NOMO-1 treated with DMSO at 0.1 percent for 48 hours (cell line): Measurements from ENCODE around the gene HMG20B.
"Not testable (repeated sequence)": the region's sequence is repeated elsewhere in the genome, so short reads cannot be mapped to it uniquely, and the experiment has no call there.

Experiments
- DNase-seq: peaks from one replicate; lab custom pipeline; 2025; ENCODE audit not compliant: unreplicated experiment; lab: John Stamatoyannopoulos, UW

HMG20B gene

DNA sequence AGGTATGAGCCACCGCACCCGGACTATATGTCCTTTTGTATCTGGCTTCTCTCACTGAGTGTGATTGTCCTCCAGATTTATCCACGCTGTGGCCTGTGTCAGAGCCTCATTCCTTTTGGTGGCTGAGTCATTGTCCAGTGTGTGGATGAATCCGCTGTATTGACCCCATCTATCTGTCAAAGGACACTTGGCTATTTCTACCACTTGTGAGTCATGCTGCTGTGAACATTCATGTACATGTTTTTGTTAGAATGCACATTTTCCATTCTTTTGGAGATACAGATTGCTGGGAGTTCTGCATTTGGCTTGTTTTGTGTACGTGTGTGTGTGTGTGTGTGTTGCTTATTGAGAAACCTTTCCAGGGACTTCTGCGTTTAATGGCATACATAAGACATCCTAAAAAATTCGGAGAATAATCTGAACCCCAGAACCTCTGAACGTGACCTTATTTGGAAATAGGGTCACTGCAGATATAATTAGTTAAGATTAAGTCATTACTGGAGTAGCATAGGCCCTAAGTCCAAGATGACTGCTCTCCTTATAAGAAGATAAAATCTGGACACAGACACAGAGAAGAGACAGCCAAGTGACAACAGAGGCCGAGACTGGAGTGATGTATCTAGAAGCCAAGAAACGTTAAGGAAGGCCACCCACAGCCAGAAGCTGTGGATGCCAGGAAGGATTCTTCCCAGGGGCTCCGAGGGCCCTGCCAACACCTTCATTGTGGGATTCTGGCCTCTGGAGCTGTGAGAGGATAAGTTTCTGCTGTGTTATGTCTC lies 7.6 kb downstream of the HMG20B start:
- no peak for DNase-seq

DNA sequence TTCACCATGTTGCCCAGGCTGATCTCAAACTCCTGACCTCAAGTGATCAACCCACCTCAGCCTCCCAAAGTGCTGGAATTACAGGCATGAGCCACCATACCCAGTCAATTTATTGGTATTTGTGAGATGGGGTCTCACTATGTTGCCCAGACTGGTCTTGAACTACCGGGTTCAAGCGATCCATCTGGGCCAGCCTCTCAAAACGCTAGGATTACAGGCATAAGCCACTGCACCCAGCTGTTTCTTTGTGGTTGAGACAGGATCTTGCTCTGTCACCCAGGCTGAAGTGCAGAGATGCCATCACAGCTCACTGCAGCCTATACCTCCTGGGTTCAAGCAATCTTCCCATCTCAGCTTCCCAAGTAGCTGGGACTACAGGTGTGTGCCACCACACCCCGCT lies 9.0 kb downstream of the HMG20B start:
- not testable (repeated sequence) for DNase-seq

DNA sequence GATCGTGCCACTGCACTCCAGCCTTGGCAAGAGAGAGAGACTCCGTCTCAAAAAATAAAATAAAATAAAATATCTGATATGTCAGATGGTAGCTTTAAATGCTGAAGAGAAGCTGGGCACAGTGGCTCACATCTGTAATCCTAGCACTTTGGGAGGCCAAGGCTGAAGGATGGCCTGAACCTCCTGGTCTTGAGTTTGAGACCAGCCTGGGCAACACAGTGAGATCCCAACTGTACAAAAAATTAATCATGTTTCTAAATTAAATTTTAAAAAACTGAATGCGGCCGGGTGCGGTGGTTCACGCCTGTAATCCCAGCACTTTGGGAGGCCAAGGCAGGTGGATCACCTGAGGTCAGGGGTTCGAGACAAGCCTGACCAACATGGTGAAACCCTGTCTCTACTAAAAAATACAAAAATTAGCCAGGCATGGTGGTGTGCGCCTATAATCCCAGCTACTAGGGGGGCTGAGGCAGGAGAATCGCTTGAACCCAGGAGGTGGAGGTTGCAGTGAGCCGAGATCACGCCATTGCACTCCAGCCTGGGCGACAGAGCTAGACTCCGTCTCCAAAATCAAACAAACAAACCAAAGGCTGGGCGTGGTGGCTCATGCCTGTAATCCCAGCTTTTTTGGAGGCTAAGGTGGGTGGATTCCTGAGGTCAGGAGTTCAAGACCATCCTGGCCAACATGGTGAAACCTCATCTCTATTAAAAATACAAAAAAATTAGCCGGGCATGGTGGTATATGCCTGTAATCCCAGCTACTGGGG lies 11.5 kb downstream of the HMG20B start:
- not testable (repeated sequence) for DNase-seq

DNA sequence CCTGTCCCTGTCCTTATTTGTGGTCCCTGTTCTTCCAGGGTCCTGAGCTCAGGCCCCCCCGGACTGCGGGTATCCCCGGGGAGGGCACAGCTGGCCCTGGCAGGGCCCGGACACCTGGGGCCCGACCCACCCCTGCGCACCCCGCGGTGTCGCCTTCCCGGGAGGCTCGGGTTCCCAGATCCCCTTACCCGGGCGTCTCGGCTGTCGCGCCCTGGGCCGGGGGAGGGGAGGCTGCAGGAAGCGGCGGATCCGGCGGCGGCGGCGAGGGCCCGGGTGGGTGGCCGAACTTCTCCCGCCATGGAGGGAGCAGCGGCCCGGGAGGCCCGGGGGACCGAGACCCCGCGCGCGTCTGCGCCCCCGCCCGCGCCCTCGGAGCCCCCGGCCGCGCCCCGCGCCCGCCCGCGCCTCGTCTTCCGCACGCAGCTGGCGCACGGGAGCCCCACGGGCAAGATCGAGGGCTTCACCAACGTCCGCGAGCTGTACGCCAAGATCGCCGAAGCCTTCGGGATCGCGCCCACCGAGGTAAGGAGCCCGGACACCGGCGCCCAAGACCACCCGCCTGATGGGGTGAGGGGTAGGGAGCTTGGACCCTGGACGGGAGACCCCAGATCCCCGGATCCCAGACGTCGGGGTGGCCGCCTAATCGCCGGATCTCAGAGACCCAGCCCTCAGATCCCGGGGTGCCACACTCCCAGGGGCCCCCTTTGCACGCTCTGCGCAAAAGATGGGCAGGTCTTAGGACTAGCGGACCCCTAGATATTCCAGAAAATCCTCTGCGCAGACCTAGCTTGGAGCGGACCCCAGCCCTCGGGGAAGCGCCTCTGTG lies 12.8 kb downstream of the HMG20B start, which contains the start of gene GIPC3:
Gene GIPC3, plus strand, starts transcription at position 178 of the 826 bp plus-strand sequence. Its CDS starts 120 bp downstream, at position 298.
- DNase-seq, result no peak

DNA sequence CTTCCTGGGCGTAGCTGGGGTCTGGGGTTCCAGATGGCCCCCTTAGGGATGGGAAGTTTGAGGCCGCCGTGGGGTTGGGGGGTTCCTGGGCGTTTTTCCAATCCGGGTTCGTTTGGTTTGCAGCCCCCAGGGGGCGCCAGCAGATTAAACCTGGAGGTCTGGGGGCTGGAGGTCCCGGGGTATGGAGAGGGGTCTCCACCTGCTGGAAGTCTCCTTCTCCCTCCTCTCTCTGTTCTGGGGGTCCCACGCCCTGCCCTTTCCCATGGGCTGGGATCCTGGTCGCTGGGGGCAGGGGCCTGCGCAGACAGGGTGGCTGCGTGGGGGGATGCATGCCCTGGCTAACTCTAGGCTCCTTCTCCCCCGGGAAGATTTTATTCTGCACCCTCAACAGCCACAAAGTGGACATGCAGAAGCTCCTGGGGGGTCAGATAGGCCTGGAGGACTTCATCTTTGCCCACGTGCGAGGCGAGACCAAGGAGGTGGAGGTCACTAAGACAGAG lies 13.4 kb downstream of the HMG20B start:
- no peak for DNase-seq

DNA sequence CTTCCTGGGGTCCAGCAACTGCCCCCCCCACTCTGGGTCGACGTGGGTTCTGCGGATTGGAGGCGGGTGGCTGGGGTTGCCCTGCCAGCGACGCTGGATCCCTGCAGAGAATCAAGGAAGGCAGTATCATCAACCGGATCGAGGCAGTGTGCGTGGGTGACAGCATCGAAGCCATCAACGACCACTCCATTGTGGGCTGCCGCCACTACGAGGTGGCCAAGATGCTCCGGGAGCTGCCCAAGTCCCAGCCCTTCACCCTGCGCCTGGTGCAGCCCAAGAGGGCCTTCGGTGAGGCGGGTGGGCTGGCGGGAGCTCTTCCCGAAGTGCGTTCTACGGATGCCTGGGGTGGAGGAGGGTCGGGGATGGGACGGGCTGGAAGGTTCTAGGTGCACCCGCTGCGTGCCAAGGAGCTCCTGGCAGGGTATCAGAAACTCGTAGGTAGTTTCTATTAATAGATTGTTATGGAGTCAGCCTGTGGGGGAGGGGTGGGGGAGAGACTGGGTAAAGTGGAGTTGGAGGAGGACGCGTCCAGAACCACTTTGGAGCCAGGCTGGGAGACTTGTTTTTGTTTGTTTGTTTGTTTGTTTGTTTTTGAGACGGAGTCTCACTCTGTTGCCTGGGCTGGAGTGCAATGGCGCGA lies 14.1 kb downstream of the HMG20B start:
- DNase-seq, result no peak

DNA sequence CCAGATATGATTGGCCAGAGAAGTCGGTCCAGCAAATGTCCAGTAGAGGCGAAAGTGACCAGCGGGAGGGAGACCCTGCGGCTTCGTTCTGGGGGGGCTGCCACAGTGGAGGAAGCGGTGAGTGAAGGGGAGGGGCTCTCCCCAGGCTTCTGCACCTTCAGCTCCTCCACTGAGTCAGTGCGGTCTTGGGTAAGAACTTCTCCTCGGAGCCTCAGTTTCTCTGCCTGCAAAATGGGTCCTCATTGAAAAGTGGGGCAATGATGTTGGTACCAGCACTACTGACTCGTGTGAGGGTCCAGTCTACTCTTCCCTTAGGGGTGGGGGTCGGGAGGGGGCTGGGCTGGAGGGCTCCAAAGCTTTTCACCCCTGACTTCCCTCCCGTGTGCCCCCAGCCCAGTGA lies 16.7 kb downstream of the HMG20B start:
- DNase-seq, result no peak

DNA sequence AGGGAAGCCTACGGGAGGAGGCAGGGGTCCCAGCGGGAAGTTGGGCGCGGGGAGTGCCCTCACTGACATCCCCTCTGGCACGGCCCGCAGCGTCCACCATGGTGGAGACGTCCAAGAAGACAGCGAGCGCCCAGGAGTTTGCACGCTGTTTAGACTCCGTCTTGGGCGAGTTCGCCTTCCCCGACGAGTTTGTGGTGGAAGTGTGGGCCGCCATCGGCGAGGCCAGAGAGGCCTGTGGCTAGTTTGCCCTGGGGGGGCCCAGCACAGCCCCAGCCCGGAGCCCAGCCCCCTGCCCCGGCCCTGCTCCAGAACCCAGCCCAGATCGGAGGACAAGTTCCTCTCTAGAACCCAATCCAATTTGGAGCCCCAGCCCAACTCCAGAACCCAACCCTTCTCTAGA lies 17.2 kb downstream of the HMG20B start:
- DNase-seq, result no peak

DNA sequence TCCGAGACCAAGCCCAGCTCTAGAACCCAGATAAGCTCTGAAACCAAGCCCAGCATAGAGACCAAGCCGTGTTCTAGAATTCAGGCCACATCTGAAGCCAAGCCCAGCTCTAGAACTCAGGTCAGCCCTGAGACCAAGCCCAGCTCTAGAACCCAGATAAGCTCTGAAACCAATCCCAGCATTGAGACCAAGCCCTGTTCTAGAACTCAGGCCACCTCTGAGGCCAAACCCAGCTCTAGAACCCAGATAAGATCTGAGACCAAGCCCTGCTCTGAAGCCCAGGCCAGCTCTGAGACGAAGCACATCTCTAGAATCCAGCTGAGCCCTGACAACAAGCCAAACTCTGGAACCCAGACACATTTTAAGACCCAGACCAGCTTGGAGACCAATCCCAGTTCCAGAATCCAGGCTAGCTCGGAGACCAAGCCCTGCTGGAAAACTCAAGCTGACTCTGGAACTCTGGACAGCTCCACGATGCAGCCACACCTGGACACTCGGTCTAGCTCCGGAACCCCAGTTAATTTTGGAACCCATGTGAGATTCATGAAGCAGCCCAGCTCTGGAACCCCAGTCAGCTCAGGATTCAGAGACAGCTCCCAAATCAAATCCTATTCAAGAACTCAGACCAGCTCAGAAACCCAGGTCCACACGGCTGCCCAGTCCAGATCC lies 18.4 kb downstream of the HMG20B start:
- no peak for DNase-seq

DNA sequence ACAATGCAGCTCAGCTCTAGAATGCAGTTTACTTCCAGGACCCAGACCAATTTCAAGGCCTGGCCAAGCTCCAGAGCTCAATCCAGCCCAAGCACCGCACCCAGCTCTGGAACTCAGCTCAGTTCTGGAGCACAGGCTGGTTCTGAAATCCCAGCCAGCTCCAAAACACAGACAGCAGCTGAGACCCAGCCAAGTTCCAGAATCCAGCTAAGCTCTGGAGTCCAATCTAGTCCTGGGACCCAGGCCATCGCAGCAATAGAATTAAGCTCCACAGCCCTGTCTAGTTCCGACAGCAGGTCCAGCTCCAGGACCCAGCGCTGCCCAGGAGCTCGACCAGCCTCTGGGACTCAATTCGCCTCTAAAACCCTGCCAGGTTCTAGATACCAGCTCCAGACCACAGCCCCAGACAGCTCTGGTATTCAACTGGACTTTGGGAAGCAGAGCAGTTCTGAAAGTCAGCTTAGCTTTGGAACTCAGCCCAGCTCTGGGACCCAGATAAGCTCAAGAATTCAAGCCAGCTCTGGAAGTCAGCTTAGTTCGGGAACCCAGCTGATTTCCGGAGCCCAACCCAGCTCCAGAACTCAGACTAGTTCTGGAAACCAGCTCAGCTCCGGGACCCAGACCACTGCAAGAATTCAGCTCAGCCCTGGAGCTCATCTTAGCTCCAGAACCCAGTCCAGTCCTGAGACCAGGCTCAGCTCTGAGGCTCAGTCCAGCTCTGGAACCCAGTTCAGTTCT lies 19.3 kb downstream of the HMG20B start:
- no peak for DNase-seq

DNA sequence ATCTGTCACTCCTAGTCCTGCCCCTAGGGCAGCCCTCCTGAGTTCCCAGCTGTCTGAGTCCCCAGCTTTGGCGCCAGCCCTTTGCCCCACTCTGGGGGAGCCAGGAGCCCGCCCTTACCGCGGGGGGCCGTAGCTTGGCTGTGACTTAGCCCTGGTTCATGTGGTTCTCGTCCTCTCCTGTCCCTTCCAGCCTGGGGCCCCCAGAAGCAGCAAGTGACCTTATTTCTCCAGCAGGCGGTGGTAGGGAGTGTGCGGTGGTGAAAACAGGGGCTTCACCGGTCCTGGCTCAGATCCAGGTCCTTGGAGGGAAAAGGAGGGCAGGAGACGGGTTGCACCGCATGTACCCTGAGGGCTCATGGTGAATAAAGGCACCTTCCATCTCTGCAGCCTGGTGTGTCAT lies 20.4 kb downstream of the HMG20B start:
- no peak for DNase-seq

DNA sequence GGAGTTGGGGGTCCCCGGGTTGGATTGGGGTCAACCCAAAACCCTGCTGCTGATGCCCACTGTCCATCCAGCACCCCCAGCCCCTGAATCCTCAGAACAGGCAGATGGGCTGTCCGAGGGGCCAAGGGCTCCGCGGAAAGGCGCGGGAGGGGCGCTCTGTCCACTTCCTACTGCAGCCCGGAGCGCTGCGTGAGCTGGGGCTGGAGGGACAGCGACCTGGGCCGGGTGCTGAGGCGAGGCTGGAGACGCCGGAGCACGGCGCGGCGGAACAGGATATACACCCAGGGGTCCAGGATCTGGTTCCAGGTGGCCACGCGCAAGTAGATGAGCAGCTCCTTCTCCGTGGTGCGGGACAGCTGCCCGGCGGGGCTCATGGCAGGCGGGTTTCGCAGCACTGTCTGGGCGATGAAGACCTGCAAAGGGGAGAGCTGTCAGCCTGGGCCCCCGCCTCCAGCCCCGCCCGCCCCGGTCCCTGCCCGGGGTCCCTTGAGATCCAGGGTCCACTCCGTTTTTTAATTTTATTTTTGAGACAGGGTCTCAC lies 22.8 kb downstream of the HMG20B start:
- no peak for DNase-seq

DNA sequence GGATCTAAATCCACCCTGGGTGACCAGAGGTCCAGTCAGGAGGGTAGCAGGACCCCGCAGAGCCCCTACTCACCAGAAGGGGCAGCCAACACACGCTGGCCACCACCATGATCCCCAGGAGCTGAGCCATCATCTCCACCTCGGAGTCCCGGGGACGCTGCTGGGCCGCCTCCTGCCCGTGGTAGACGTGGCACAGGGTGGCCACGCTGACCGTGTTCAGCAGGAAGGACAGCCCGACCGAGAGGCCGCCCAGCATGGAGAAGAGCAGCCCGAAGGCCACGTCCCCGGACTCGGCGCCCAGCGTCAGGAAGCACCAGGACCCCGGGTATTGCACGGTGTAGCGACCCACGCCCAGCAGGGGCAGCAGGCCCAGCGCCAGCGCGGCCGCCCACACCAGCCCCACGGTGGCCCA lies 27.0 kb downstream of the HMG20B start:
- no peak for DNase-seq

DNA sequence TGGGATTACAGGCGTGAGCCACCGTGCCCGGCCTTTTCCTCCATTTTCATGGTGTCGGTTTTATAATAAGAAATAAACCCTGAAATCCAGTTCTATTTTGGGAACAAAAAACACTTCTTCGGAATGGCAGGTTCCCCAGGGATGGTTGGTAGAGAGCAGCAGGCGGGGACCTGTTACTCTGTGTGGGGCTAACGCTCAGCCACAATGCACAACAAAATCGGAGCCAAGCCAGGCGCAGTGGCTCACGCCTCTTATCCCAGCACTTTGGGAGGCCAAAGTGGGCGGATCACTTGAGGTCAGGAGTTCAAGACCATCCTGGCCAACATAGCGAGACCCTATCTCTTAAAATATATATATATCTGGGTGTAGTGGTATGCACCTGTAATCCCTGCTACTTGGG lies 28.3 kb downstream of the HMG20B start:
- no peak for DNase-seq

DNA sequence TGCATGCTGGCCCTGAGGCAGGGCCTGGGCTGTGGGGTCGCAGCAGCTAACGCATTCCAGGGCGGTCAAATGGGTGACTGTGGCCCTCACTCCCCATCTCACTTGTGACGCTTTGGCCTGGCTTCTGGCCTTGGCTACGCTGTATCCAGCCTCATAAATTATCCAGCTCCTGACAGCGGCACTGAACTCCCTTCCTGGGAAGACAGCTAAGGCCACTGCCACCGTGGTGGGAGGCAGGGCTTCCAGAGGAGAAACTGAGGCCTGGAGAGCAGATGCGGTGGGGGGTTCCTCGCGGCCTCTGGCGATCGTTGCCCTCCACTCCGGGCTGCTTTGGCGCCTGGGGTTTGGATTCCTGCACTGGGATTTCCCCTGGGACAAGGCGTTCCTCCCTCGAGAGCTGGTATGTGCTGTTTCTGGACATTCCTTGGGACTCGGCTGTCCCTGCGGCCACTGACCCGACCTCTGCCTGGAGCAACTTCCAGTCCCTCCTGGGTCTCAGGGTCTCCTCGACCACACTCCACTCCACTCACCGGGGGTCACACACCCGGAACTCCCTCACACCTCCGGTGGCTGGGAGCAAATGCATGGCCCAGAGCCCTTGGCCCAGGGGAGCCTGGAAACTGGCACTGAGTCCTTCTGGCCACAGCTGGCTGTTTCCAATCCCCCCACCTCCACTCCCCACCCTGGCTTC lies 30.5 kb downstream of the HMG20B start:
- DNase-seq, result no peak

DNA sequence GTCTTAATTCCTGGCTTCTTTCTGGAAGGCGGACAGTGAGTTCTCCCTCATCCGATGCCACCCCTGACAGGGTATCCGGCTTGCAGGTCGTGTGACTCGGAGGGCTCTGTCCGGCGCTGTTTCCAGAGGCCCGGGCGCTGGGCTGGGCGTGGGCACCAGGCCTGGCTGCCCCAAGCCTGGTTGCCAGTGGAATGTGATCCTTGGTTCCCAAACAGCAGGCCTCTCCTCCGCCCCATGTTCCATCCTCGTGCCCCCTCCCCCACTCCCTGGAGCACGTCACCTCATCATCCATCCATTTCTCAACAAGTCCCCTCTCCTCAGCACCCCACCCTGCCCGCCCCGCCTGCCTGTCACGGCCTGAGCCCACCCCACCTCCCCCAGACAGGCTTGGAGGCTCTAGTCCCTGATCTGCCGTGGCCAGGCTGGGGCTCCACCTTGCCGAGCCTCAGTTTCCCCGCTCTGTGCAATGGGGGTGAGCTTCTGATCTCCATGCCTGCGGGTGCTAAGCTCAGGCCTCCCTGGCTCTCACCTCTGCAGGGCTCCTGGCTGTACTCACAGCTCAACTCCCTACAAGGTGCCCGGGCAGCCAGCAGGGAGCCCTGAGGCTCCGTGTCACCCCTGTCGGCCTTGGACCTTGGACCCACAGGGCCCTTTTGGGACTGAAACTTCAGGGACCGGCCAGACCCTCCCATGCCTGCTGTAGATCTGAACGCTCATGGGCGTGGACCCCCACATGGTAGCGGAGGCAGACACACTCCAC lies 31.7 kb downstream of the HMG20B start:
- no peak for DNase-seq

DNA sequence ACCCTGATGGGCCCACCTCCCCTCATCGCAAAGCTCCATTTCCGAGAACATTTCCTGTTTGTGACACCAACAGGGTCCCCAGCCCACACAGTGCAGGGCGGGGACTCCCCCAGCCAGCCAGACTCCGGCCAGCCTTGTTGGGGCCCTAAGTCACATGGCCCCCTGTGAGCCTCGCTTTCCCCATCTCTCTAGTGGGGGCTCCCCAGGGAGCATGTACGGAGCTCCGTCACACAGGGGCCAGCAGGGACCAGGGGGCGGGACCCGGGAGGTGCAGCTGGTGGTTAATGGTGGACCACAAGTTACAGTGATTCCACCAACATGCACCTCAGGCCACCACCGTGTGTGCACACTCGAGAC lies 32.2 kb downstream of the HMG20B start:
- DNase-seq, result no peak

DNA sequence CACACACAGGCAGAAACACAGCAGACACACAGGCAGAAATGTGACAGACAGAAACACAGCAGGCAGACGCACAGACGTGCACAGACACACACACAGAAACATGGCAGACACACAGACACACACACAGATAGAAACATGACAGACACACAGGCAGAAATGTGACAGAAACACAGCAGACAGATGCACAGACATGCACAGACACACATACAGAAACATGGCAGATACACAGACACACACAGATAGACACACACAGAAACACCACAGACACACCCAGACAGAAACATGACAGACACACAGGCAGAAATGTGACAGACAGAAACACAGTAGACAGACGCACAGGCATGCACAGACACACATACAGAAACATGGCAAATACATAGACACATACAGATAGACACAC lies 32.6 kb downstream of the HMG20B start:
- no peak for DNase-seq
